Nephron progenitor cell (in vitro differentiated cells): Measurements from ENCODE around the gene SEMA4C.

Experiments
- DNase-seq: peaks from one replicate; pipeline ENCODE4 v3.0.0; 2021
- H3K27ac Mint-ChIP-seq: 2 replicates; pipeline ENCODE4 v1.8.0; 2021; ENCODE audit warnings: mild to moderate bottlenecking, moderate library complexity, mixed read lengths
- H3K27me3 Mint-ChIP-seq: 2 replicates; pipeline ENCODE4 v1.8.0; 2021; ENCODE audit warnings: mild to moderate bottlenecking, low read depth, mixed read lengths; ENCODE audit not compliant: poor library complexity
- H3K36me3 Mint-ChIP-seq: 2 replicates; pipeline ENCODE4 v1.8.0; 2021; ENCODE audit warnings: low read depth, mixed read lengths
- H3K4me1 Mint-ChIP-seq: 2 replicates; pipeline ENCODE4 v1.8.0; 2021; ENCODE audit warnings: mixed read lengths
- H3K4me3 Mint-ChIP-seq: 2 replicates; pipeline ENCODE4 v1.8.0; 2021; ENCODE audit warnings: mild to moderate bottlenecking, moderate library complexity, mixed read lengths
- H3K9me3 Mint-ChIP-seq: 2 replicates; pipeline ENCODE4 v1.8.0; 2021; ENCODE audit warnings: mild to moderate bottlenecking, moderate library complexity, mixed read lengths
- TF ChIP-seq, protein P1 (sequence below): fragments of 200-600 bp; sonication (generic); IDR thresholded peaks from 2 replicates; pipeline ENCODE4 v1.5.0; 2021; ENCODE audit warnings: antibody characterized with exemption

Gene SEMA4C

DNA sequence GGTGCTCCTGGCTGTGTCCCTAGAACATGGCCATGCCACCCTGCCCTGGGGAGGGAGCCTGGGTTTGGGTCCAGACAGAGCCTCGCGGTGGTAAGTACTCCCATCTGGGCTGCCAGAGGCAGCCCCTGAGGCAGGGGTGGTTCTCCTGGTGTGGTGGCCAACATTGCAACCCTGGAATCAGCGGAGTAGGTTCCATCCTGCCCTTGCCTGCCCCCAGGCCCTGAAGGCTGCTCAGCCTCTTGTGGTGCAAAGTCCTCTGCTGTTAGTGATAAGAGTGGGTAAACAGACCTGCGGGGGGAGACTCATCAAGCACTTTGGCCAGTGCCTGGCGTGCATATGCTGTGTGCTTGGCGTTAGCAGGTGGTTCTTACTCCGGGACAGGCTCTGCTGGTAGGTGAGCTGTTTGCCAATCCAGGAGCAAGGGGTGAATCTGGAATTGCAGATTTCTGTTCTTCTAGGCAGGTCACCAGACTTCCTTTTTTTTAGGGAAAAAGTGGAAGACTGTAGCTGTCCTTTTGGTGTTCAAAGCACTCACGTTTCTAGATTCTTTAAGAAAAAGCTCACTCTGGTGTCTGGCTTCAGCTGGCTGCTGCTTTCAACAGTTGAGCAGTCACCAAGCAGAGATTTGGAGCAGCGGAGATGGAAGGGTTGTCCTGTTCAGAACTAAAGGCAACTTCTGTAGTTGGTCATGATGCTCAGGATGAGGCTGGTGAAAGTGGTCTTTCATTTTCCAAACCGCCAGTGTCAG is 50.6 kb downstream of the SEMA4C start:
- no peak for DNase-seq
- Mint-ChIP-seq H3K36me3 (peaks cover 24% of the 10 kb centered on the region), H3K27ac (peak overlapping the region; percentile 54), H3K4me1 (peaks cover 72% of the 10 kb centered on the region), H3K4me3 (peak overlapping the region; percentile 20), H3K9me3 (no peaks in the 10 kb centered on the region), H3K27me3 (peaks cover 6% of the 10 kb centered on the region)
- TF ChIP-seq, protein P1, sequence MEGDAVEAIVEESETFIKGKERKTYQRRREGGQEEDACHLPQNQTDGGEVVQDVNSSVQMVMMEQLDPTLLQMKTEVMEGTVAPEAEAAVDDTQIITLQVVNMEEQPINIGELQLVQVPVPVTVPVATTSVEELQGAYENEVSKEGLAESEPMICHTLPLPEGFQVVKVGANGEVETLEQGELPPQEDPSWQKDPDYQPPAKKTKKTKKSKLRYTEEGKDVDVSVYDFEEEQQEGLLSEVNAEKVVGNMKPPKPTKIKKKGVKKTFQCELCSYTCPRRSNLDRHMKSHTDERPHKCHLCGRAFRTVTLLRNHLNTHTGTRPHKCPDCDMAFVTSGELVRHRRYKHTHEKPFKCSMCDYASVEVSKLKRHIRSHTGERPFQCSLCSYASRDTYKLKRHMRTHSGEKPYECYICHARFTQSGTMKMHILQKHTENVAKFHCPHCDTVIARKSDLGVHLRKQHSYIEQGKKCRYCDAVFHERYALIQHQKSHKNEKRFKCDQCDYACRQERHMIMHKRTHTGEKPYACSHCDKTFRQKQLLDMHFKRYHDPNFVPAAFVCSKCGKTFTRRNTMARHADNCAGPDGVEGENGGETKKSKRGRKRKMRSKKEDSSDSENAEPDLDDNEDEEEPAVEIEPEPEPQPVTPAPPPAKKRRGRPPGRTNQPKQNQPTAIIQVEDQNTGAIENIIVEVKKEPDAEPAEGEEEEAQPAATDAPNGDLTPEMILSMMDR = no peak

DNA sequence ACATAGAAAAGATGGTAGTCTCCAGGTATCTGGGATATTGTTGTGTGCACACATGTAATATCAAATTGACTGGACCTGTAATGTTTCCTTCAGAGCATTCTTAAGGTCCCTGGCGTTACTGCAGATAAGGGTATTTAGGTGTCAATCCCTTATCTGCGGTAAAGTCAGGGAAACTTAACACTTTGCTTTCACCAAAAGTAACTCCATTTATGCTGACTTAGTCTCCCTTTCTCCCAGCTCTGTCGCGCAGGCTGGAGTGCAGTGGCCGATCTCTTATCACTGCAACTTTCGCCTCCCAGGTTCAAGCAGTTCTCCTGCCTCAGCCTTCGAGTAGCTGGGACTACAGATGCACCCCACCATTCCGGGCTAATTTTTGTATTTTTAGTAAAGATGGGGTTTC is 52.0 kb downstream of the SEMA4C start:
- H3K9me3 Mint-ChIP-seq = no peaks in the 10 kb centered on the region
- H3K36me3 Mint-ChIP-seq = peaks cover 21% of the 10 kb centered on the region
- peak overlapping the region; percentile 85 for H3K4me3 Mint-ChIP-seq
- peaks cover 6% of the 10 kb centered on the region for H3K27me3 Mint-ChIP-seq
- TF ChIP-seq, protein P1 = no peak
- H3K4me1 Mint-ChIP-seq = peaks cover 60% of the 10 kb centered on the region
- no peak for DNase-seq
- H3K27ac Mint-ChIP-seq = no peak overlapping the region

DNA sequence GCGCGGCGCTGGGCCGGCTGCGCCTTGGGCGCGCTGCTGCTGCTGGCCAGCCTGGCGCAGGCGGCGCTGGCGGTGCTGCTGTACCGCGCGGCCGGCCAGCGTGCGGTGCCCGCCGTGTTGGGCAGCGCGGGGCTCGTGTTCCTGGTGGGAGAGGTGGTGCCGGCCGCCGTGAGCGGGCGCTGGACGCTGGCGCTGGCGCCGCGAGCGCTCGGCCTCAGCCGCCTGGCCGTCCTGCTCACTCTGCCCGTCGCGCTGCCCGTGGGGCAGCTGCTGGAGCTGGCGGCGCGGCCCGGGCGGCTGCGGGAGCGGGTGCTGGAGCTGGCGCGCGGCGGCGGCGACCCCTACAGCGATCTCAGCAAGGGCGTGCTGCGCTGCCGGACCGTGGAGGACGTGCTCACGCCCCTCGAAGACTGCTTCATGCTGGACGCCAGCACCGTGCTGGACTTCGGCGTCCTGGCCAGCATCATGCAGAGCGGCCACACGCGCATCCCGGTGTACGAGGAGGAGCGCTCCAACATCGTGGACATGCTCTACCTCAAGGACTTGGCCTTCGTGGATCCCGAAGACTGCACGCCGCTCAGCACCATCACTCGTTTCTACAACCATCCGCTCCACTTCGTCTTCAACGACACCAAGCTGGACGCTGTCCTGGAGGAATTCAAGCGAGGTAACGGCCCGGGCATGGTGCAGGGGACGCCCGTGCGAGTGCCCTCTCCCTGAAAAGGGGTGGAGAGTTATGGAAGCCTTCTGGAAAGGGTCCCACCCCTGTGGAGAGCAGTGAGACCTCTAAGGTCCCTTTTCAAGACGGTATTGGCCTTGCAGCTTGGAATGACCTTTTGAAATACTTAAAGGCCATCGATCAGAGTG is 52.8 kb downstream of the SEMA4C start:
- no peaks in the 10 kb centered on the region for H3K9me3 Mint-ChIP-seq
- peaks cover 21% of the 10 kb centered on the region for H3K36me3 Mint-ChIP-seq
- peak overlapping the region; percentile 54 for H3K27ac Mint-ChIP-seq
- H3K4me3 Mint-ChIP-seq = peak overlapping the region; percentile 85
- peaks cover 54% of the 10 kb centered on the region for H3K4me1 Mint-ChIP-seq
- TF ChIP-seq, protein P1 = no peak
- peak; percentile 53 for DNase-seq
- H3K27me3 Mint-ChIP-seq = peaks cover 6% of the 10 kb centered on the region

DNA sequence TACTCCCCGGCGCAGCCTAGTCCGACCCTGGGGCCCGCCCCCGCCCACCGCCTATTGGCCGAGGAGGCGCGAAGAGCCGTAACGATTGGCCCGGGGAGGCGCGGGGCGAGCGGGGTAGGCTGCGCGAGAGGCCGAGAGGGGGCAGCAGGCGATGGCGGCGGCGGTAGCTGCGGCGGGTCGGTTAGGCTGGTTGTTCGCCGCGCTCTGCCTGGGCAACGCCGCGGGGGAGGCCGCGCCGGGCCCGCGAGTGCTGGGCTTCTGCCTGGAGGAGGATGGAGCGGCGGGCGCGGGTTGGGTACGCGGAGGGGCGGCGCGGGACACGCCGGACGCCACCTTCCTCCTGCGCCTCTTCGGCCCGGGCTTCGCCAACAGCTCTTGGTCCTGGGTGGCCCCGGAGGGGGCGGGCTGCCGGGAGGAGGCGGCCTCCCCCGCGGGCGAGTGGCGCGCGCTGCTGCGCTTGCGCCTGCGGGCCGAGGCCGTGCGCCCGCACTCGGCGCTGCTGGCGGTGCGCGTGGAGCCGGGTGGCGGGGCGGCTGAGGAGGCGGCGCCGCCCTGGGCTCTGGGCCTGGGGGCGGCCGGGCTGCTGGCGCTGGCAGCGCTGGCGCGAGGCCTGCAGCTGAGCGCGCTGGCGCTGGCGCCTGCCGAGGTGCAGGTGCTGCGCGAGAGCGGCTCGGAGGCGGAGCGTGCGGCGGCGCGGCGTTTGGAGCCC is 53.6 kb downstream of the SEMA4C start, which contains the start of gene CNNM3:
CNNM3 (plus strand) TSS at position 142 of the 709 bp plus-strand sequence; CDS start at position 152, 10 bp downstream.
- H3K27ac Mint-ChIP-seq = no peak within 1 kb of the TSS
- H3K27me3 Mint-ChIP-seq = peaks cover 6% of the 10 kb centered on the region
- peak within 1 kb of the TSS; percentile 87 for H3K4me3 Mint-ChIP-seq
- TF ChIP-seq, protein P1 = peak; percentile 45
- H3K9me3 Mint-ChIP-seq = no peaks in the 10 kb centered on the region
- peaks cover 19% of the 10 kb centered on the region for H3K36me3 Mint-ChIP-seq
- peak; percentile 99 for DNase-seq
- peaks cover 51% of the 10 kb centered on the region for H3K4me1 Mint-ChIP-seq

DNA sequence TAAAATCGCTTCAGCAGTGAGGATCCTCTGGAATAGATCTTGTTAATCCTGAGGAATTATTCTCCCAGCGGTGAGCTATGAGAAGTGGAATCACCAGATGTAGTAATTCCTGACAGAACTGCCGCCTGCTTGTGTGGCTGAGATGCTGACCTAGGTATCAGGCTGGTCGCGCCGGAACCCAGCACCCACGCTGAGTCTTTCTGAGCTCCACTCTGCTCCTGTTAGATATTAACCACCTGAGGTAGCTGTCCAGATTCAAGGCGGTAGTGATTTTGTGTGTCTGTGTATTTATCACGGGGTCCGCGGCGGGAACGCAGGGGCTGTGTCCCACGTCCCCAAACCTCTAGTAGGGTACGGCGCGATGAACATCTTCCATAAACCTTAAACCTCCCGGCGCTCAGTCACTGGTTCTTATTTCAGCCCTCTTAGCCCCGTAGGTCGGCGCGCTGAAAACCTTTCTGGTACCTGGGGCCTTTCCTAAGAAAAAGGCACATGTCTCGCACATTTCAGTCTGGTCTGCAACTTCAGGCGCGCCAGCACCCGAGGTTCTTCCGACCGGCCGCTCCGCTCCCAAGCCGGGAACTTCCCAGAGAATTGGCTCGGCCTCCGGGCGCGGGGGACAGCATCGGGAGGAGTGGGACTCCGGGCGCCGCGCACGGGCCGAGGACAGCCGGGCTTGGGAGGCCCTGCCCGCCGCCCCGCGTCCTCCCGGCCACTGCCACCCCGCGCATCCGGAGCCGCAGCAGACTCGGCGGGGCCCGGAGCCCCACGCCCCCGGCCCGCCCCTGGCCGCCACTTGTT is 54.4 kb downstream of the SEMA4C start:
- Mint-ChIP-seq H3K4me1 (peaks cover 44% of the 10 kb centered on the region), H3K36me3 (peaks cover 15% of the 10 kb centered on the region), H3K27me3 (peaks cover 6% of the 10 kb centered on the region), H3K4me3 (peak overlapping the region; percentile 87), H3K27ac (no peak overlapping the region), H3K9me3 (no peaks in the 10 kb centered on the region)
- TF ChIP-seq, protein P1 = no peak
- peak; percentile 24 for DNase-seq
